ENCODE data around the gene LRRC8B.

DNA sequence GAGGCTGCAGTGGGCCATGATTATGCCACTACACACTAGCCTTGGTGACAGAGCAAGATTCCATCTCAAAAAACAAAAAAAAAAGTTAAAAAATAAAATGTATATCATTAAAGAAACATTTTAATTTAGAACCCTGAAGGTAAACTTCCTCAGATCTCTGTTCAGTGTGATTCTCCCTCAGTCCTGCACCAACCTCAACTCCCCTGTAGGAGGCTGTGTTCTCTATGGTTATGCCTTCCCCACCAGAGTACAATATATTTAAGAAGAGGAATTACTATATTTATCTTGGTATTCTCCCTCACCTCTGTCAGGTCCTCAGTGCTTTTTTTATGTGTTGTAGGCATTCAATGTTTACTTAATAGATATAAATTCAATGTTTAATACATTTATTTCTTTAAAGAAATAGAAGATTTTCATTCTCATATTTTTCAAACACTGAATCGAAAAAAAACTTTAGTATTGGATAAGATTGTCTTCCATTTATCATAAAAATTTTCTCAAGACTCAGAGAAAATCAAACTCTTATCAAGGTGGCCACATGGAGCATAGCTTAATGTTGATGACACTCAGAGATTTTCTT is 4.8 kb upstream of the LRRC8B start:
- no peak for TF ChIP-seq POLR2A (IDR thresholded peaks at IDR 0.05)
- TF ChIP-seq, protein P1, sequence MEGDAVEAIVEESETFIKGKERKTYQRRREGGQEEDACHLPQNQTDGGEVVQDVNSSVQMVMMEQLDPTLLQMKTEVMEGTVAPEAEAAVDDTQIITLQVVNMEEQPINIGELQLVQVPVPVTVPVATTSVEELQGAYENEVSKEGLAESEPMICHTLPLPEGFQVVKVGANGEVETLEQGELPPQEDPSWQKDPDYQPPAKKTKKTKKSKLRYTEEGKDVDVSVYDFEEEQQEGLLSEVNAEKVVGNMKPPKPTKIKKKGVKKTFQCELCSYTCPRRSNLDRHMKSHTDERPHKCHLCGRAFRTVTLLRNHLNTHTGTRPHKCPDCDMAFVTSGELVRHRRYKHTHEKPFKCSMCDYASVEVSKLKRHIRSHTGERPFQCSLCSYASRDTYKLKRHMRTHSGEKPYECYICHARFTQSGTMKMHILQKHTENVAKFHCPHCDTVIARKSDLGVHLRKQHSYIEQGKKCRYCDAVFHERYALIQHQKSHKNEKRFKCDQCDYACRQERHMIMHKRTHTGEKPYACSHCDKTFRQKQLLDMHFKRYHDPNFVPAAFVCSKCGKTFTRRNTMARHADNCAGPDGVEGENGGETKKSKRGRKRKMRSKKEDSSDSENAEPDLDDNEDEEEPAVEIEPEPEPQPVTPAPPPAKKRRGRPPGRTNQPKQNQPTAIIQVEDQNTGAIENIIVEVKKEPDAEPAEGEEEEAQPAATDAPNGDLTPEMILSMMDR (IDR thresholded peaks at IDR 0.05) = peak in 5 of 6 experiments; percentile 61 to 81 (median 69)
